HG03558 (cell line): ENCODE data around the gene ACSM5.

Source experiments
- ATAC-seq: cut with Tn5 transposase; IDR thresholded peaks from one replicate; pipeline ENCODE4 v1.9.1; 2021; ENCODE audit warnings: moderate number of reproducible peaks; ENCODE audit not compliant: unreplicated experiment; ENCODE audit errors: extremely low read depth

The ACSM5 gene, protein sequence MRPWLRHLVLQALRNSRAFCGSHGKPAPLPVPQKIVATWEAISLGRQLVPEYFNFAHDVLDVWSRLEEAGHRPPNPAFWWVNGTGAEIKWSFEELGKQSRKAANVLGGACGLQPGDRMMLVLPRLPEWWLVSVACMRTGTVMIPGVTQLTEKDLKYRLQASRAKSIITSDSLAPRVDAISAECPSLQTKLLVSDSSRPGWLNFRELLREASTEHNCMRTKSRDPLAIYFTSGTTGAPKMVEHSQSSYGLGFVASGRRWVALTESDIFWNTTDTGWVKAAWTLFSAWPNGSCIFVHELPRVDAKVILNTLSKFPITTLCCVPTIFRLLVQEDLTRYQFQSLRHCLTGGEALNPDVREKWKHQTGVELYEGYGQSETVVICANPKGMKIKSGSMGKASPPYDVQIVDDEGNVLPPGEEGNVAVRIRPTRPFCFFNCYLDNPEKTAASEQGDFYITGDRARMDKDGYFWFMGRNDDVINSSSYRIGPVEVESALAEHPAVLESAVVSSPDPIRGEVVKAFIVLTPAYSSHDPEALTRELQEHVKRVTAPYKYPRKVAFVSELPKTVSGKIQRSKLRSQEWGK

DNA sequence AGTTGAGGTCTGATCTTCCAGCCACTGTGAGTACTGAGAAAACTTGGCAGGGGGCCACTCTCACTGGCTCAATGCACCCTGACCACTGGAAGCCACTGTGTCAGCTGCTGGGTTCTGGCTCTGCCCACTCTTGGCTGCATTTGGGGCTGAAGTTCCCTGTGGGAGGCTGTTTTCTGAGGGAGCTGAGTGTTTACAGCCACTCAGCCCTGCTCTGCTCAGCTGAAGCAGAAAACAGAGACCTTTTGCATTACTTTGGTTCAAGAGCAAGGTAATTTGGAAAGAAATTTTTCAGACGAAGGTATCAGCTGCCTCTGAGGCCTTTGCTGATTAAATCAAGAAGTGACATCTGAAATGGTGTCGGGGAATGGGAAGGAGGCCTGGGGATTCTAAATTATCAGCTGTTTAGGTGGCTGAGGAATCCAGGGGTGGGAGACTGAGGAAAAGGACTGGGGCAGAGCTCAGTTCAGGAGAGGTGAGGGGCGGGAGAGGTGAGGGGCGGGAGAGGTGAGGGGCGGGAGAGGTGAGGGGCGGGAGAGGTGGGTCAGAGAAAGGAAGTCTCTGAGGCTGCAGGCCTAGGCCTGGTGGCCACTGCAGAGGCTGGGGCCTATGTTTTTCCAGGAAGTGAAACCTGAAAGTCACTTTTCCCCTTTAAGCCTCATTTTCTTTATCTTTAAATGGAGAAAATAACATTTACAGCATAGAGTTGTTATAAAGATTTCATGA, at the start of gene ACSM5:
Gene ACSM5, plus strand, starts transcription at position 137 of the 723 bp plus-strand sequence. CDS start 1,951 bp downstream, outside the sequence.
- no peak for ATAC-seq

DNA sequence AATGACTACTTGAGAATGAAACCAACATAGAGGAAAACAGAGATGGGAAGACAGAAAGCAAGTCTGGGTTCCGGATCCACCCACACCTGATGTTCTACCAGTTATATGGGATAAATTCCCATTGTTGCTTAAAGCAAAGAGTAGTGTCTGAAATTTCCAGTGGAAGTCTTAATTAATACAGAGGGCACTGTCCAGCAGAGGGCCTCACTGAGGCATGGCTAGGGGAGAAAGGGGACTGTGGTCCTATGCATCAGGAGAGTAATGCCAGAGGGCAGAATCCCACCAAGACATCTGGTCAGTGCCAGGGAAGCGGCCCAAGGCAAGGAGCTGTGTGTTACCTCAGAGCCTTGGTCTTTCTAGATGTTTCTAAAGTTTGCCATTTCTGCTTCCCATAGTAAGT, 49.3 kb upstream of the ACSM5 start:
- no peak for ATAC-seq

DNA sequence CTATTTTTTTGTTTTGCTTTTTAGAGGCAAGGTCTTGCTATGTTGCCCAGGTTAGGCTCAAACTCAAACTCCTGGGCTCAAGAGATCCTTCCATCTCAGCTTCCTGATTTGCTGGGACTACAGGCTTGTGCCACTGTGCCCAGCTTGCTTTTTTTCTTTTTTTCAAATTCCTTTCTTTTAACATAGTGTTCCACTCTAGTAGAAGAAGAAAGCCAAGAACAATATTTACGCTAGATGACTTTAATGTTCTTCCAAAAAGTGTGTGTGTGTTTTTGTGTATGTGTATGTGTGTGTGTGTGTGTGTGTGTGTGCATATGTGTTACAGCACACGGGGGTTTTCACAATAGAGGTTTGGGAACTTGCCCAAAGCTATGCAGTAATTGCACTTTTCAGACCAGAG, 46.1 kb upstream of the ACSM5 start:
- no peak for ATAC-seq

DNA sequence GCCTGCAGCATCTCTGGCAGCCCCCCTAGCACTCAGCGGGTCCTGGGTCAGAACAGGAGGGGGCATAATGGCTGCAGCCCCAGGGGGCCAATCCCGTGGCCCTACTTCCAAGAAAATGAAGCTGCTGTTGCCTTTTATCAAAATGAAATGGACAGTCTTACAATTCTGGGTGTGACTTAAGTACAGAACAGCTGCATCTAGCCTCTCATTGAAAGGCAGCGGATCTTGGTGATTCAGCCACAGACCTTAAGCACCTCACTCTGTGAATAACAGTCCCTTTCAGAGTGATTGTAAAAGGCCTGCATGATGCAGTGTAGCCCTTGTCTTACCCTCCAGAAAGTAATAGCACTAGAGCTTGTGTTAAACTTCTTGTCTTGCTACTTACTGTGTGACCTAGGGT, 45.3 kb upstream of the ACSM5 start:
- no peak for ATAC-seq

DNA sequence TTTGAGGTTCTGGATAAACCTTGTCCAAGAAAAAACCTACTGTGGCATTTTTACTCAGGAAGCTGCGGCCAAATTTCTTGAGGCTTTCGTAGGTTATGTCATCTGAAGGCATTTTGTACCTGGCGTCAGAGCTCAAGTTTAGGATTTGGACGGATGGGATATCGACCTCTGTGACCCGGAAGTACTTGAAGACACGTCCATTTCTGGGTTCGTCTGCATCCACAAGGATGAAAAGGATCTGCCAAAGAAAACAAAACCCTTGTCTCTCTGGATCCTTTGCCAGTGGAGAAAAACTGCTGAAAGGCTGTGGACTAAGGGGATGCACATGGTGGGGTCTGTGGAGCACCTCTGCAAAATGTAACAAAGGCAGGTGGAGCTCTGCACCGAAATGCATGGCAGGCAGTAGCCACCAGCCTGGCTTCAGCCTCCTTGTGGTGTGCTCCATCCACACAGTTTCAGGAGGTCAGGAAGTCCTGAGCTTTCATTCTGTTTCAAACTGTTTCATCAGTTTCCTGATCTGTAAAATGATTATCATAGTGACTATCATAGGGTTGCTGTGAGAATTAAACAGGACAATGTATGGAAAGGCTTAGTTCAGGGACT, 39.8 kb upstream of the ACSM5 start:
- no peak for ATAC-seq

DNA sequence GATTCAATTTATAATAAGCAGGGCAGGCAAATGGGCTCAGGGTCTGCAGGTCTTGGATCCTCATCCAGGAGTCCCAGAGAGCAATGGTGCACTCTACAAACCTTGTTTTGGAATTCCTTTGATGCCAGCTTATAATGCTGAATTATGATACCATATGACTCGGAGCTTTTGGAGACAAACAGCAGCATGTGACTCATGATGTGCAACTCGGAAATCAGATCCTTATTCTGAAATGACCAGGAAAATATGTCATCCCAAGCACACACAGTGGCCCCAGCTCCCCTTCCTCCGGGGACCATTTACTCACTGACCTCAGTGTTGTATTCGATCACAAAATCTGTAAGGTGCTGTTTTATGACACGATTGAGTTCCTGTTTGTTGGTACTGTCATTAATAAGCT, 36.6 kb upstream of the ACSM5 start:
- ATAC-seq, result no peak

DNA sequence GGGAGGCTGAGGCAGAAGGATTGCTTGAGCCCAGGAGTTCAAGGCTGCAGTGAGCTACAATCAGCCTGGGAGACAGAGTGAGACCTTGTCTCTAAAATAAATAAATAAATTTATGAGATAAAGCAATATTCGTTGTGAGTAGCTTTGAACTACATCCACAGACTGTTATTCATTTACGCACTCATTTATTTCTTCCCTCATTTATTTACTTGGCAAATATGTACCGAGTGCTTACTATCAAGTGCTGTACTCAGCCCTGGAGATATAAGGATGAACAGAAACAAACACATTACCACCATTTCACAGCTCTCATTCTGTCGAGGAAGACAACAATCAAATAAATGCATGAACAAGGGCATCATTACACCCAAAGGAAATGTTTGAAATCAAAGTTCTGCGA, 32.2 kb upstream of the ACSM5 start:
- ATAC-seq, result no peak

DNA sequence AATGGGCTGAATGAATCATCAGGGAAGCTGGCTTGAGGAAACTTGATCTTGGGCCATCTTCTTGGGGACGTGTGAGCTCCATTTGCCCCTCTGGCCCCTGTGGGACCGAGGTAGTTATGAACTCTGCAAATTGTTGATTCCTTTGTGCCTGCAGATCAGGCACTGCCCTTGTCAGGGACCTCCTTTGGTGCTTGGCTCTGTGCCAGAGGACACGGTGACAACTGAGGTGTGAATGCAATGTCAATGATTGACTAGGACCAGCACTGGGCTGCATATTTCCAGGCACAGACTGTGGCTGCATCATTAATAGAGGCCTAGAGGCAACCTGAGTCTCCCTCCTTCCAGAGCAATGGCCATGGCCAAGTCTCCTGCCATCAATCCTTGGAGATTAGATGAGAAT, 28.6 kb upstream of the ACSM5 start:
- ATAC-seq, result no peak

DNA sequence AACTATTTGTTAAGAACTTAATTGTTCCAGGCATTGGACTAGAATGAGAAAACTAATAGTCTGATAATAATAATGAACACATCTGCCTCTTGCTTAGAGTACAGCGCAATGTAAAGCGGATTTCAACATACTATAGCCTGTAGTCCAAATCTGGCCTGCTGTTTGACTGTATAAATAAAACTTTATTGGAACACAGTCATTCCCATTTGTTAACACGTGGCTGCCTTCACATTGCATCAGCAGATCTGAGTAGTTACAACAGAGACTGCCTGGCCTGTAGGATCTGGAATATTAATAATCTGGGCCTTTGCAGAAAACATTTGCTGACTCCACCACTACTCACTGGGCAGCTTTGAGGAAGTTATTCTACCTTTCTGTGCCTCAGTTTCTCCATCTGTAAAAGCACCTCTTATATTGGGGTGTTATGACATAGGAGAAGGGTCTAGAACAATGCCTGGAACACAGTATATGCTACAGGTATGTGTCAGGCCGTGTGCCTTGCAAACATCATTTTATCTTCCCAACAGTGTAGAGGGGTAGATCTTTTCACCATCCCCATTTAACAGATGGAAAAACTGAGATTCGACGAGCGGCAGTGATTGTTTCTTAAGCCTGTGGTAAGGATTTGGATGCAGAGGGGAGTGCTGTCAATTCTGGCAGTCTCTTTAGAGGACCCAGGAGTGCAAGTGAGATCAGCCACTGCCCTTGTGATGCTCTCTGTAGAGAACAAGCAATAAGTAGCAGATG, 27.0 kb upstream of the ACSM5 start:
- ATAC-seq, result no peak

DNA sequence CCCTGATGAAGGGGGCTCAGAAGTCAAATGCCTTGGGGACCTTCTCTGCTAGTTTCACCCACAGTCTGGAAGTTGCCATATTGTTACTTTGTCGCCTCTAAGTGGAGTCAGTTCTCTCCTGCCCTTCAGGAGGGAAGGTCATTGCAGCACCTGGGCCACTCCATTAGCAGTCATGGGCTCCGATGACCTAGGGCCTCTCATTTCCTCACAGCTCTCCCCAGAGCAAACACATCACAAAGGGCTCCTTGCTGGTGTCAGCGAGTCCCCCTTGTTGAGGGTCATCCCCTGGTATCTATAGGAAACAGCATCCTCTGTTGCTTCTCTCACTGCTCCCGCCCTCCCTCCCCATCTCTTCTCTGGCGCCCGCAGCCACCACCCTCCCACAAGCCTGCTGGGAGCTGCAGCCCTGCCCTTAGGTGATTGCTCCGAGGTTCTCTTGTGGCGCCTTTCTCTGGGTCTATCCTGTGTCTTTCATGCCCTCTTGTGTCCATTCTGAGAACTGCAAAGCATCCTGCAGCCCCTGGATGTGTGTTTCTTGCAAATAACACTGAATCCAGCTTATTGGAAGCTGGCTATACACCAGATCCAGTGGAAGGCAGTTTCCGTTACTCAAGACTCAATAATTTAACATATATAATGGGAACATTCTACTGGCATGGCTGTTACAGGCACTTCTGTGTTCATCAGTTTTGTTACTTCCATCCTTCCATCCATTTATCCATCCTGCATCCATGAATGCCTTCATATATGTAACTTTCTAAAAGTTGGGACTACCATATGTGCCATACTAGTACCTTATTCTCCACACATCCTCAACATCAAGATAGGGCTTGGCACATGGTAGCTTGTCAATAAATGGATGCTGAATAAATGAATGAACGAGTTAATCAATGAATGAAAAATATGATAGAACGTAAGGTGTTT, 26.0 kb upstream of the ACSM5 start:
- ATAC-seq, result no peak

DNA sequence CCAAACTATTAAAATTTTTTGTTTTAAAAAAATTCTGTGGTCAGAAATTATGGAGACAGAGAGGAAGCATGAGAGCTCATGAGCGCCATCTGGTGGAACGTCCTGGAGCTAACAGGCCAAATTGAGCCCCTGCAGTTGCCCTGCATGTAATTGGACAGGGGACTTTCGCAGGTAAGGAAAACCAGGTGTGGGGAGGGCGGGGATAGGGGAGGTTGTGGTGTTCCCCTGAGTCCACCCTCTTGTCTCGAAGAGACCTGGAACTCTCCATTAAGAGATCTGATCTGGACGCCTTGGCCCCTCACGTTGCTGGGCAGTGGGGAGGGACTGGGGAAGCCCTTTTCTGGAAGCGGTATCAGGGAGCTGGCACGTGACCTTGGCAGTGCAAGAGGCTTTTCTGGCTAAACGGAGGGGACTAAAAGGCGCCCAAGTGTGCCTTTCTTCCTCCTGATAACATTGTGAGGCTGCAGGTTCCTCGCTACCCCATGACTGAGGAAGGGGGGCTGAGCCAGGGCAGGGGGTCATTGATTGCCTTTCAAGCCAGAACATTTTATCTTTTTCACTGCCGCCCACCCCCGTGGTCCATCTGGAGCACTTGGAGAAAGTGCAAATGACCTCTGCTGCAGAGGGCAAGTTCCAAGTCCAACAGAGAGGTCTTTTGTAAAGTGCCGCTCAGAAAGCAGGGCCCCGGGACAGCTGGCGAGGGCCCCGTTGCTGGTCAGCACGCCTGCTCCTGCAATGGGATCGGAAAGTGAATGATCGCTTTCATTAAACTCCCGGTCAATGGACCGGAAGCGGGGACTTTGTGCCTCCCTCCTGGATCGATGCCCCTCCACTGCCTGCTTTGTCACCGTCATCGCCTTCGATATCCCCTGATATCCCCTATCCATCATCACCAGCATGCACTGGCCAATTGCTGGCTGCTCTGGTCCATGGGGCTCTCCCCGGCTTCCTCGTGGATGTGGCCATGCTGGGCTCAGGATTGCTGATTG, 23.2 kb upstream of the ACSM5 start:
- ATAC-seq, result no peak

DNA sequence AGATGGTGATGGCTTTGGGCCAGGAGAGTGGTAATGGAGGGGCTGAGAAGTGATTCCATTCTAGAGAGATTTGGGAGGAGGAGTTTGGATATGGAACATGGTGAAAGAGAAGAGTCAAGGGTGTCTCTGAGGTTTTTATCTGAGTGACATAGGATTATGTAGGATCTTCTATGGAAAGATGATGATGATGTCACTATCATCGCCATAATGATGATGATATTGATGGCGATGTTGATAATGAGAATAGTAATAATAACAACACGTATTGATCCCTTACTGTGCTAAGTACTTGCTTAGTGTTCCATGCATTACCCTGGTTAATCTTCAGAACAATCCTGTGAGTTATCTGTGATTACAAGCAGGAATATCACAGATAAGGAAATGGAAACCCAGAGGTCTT, 21.4 kb upstream of the ACSM5 start:
- no peak for ATAC-seq

DNA sequence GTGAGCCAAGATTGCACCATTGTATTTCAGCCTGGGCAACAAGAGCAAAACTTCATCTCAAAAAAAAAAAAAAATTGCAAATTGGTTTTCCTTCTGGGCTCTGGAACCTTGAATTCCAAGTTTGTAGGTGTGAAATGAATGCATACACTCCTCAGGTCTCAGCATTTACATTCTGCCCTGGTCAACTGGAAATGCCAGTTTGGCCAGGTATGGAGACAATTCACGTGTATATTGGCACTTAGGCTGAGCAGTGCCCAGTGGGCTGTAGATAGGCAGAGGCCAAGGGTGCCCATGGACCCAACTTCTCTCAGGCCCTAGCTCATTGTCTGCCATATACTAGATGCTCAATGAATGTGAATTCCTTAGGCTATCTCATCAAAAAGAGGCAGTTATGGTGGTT, 20.5 kb upstream of the ACSM5 start:
- no peak for ATAC-seq

DNA sequence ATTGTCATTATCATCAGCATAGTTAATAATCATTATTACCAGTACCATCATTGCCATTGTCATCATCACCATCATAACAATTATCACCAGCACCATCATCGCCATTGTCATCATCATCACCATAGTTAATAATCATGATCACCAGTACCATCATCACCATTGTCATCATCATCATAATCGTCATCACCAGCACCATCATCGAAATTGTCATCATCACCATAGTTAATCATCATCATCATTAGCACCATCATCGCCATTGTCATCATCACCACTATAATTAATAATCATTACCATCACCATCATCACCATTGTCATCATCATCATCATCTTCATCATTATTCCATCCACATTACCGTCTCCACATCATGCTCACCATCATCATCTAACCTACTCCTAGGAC, 18.3 kb upstream of the ACSM5 start:
- ATAC-seq, result no peak

DNA sequence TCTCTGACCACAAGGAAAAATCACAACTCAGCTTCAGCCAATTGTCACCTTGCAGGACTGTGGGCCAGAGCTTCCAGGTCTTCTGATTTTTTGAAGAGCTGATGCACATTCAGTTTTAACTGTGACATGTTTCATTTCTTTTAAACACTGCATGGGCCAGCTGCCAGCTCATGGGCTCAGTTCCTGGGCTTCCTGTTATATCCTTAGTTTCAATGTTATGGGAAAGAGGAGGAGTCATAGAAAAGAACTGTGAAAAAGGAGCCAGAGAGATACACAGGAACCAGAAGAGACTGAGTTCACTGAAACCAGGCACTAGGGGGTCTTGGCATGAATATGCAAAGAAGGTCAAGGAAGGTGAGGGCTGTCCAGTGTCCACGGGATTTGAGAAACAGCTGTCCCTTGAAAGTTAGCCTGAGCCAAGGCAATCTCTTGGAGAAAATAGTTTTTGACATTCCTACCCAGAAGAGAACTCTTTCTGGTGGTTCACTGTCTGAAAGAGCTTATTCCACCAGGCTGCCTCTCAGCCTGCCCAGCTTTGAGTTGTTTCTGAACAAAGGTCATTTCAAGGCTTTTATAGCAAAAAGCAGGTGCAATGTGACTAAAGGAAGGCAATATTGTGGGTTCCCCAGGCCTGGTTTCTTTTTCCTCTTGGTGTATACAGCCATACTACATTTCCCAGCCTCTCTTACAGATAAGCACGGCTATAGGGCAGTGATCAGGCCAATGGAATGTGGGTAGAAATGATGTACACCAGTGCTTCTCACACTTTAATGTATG, 15.3 kb upstream of the ACSM5 start:
- no peak for ATAC-seq

DNA sequence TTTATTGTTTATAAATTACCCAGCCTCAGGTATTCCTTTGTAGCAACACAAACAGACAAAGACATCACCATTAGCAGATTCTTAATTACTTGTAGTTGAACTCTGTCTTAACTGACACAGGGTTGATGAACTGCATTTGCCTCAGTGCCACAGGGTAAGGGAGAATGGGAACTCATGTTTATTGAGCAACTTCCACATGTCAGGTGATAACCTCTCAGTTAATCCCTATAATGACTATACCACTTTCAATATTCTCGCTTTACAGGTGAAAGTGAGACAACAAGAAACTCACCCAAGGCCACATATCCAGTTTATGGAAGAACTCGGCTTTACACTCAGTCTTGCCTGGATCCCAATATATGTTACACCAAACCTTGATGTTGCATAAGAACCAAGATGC, 13.4 kb upstream of the ACSM5 start:
- no peak for ATAC-seq

DNA sequence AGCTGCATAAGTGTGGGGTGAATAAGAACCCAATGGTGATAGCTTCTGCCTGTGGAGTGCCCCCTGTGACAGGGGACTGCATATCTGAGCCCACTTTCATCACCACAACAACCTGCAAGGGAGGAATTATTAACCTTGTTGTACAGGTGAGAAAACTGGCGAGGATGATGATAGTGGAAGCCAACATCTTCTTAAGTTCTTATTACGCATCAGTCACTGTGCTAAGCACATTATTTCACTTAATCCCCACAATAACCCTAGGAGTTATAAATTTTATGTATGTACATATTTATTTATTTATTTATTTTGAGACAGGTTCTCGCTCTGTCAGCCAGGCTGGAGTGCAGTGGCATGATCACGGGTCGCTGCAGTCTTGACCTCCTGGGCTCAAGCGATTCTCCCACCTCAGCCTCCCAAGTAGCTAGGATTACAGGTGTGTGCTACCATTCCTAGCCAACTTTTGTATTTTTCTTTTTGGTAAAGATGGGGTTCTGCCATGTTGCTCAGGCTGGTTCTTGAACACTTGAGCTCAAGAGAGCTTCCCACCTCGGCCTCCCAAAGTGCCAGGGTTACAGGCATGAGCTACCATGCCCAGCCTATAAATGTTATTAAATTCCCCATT, 12.4 kb upstream of the ACSM5 start:
- ATAC-seq, result no peak
